Smooth muscle cell (in vitro differentiated cells): ENCODE data around the gene FAM32A. TPM values are rescaled to one million over a fixed set of nuclear protein-coding genes. Genes with fewer than 3 reads are reported as not detected.

ENCODE experiments used
- DNase-seq: peaks from one replicate; lab custom pipeline; 2025; ENCODE audit not compliant: unreplicated experiment; lab: John Stamatoyannopoulos, UW
- H2AFZ ChIP-seq: fragments of 200-600 bp; sonication (generic); 2 replicates; pipeline ENCODE4 v1.6.0; 2016; ENCODE audit warnings: antibody characterized with exemption, low read depth, mild to moderate bottlenecking
- H3F3A ChIP-seq: fragments of 200-600 bp; sonication (generic); 2 replicates; pipeline ENCODE4 v1.6.0; 2017; ENCODE audit warnings: antibody characterized with exemption, low read depth
- H3K27ac ChIP-seq: fragments of 200-600 bp; sonication (generic); 2 replicates; pipeline ENCODE4 v1.5.1; 2016; ENCODE audit warnings: low read depth, mild to moderate bottlenecking
- H3K27me3 ChIP-seq: fragments of 200-600 bp; sonication (generic); 2 replicates; pipeline ENCODE4 v1.6.1; 2016; ENCODE audit warnings: low read depth, mild to moderate bottlenecking
- H3K36me3 ChIP-seq: fragments of 200-600 bp; sonication (generic); 2 replicates; pipeline ENCODE4 v1.5.1; 2016; ENCODE audit warnings: low read depth
- H3K4me1 ChIP-seq: fragments of 200-600 bp; sonication (generic); 2 replicates; pipeline ENCODE4 v1.5.1; 2016; ENCODE audit warnings: low read depth
- H3K4me2 ChIP-seq: fragments of 200-600 bp; sonication (generic); 2 replicates; pipeline ENCODE4 v1.6.0; 2016; ENCODE audit warnings: mild to moderate bottlenecking
- H3K4me3 ChIP-seq: fragments of 200-600 bp; sonication (generic); 2 replicates; pipeline ENCODE4 v1.5.1; 2016; ENCODE audit warnings: mild to moderate bottlenecking
- H3K79me2 ChIP-seq: fragments of 200-600 bp; sonication (generic); 2 replicates; pipeline ENCODE4 v1.6.0; 2016; ENCODE audit warnings: low read depth, mild to moderate bottlenecking
- H3K9ac ChIP-seq: fragments of 200-600 bp; sonication (generic); 2 replicates; pipeline ENCODE4 v1.6.0; 2016; ENCODE audit warnings: low read depth
- H3K9me3 ChIP-seq: fragments of 200-600 bp; sonication (generic); replicated peaks from 2 replicates; pipeline ENCODE4 v1.5.1; 2016; ENCODE audit warnings: low read depth
- H4K20me1 ChIP-seq: fragments of 200-600 bp; sonication (generic); 2 replicates; pipeline ENCODE4 v1.6.0; 2016; ENCODE audit warnings: low read depth
- CTCF ChIP-seq: fragments of 200-600 bp; sonication (generic); IDR thresholded peaks from 2 replicates; pipeline ENCODE4 v1.5.1; 2017; ENCODE audit warnings: borderline replicate concordance, mild to moderate bottlenecking, antibody characterized with exemption; ENCODE audit not compliant: insufficient read depth, poor library complexity, severe bottlenecking
- WGBS: methylation state at CpG from one replicate; pipeline ENCODE4 v1.1.7; 2016; ENCODE audit warnings: low lambda C conversion rate; 5-methylcytosine and 5-hydroxymethylcytosine counted together
- polyA plus RNA-seq: library from polyadenylated mRNA; unstranded; fragments of >200 nt; fragmentation: Nextera tagmentation; extraction: Ambion mirVana; gene quantifications from 2 replicates; pipeline ENCODE4 v1.2.1, GENCODE V29; 2016
- total RNA-seq: library from RNA; depleted of rRNA; stranded (reverse); fragments of >200 nt; gene quantifications from 2 replicates; pipeline ENCODE4 v1.2.3, GENCODE V29; 2014

FAM32A gene
- total and polyA plus RNA-seq, 2 experiments from 2014 or later, result 109 to 132 TPM

GRCh38 chr19:16205205-16206045 lies 20.2 kb downstream of the FAM32A start:
- 93% methylated on average over 11 of the region's 11 CpGs for WGBS
- Histone ChIP-seq H3F3A (no peaks in the 10 kb centered on the region), H4K20me1 (peaks cover 39% of the 10 kb centered on the region), H3K9ac (no peak overlapping the region), H3K79me2 (peaks cover 31% of the 10 kb centered on the region), H3K4me2 (no peak overlapping the region), H3K27ac (no peak overlapping the region), H2AFZ (no peak overlapping the region), H3K4me3 (no peak overlapping the region), H3K9me3 (no peaks in the 10 kb centered on the region), H3K36me3 (peaks cover 3% of the 10 kb centered on the region), H3K4me1 (no peaks in the 10 kb centered on the region), H3K27me3 (no peaks in the 10 kb centered on the region)
- no peak for TF ChIP-seq CTCF
- DNase-seq, result no peak

GRCh38 chr19:16206046-16206605 lies 20.9 kb downstream of the FAM32A start:
- Histone ChIP-seq H4K20me1 (peaks cover 32% of the 10 kb centered on the region), H3K4me2 (no peak overlapping the region), H3F3A (no peaks in the 10 kb centered on the region), H3K27me3 (no peaks in the 10 kb centered on the region), H3K9me3 (no peaks in the 10 kb centered on the region), H3K27ac (no peak overlapping the region), H2AFZ (no peak overlapping the region), H3K4me1 (no peaks in the 10 kb centered on the region), H3K4me3 (no peak overlapping the region), H3K9ac (no peak overlapping the region), H3K36me3 (peaks cover 3% of the 10 kb centered on the region), H3K79me2 (peaks cover 24% of the 10 kb centered on the region)
- WGBS, result 98% methylated on average over 14 of the region's 14 CpGs
- no peak for DNase-seq
- TF ChIP-seq CTCF, result no peak

- Histone ChIP-seq H3K9me3 (no peaks in the 10 kb centered on the region), H3K36me3 (peaks cover 6% of the 10 kb centered on the region), H4K20me1 (peaks cover 29% of the 10 kb centered on the region), H3K27me3 (no peaks in the 10 kb centered on the region), H3K79me2 (peaks cover 24% of the 10 kb centered on the region), H3K4me2 (no peak overlapping the region), H3K9ac (no peak overlapping the region), H2AFZ (no peak overlapping the region), H3K4me3 (no peak overlapping the region), H3K27ac (no peak overlapping the region), H3F3A (no peaks in the 10 kb centered on the region), H3K4me1 (no peaks in the 10 kb centered on the region)
- WGBS, result 95% methylated on average over 7 of the region's 7 CpGs
- TF ChIP-seq CTCF, result no peak
- DNase-seq, result no peak
These were observed 21.4 kb downstream of the FAM32A start for GRCh38 chr19:16206637-16207036.
